IPS DF 6.9 (cell line): Measurements from ENCODE around the gene UCKL1.
"Not testable (repeated sequence)": the region's sequence is repeated elsewhere in the genome, so short reads cannot be mapped to it uniquely, and the experiment has no call there.

Experiments
- DNase-seq: peaks from one replicate; pipeline ENCODE4 v3.0.0-alpha.2; 2013; ENCODE audit warnings: low read depth, low spot score
- H3K27ac ChIP-seq: one replicate; pipeline ENCODE4 v1.5.1; 2013; ENCODE audit warnings: low read length, control low read depth
- H3K27me3 ChIP-seq: 2 replicates; pipeline ENCODE4 v1.6.1; 2013; ENCODE audit warnings: mild to moderate bottlenecking, low read length; ENCODE audit not compliant: control insufficient read depth, insufficient read depth
- H3K36me3 ChIP-seq: 2 replicates; pipeline ENCODE4 v1.6.1; 2013; ENCODE audit warnings: low read length; ENCODE audit not compliant: control insufficient read depth, insufficient read depth
- H3K4me1 ChIP-seq: 2 replicates; pipeline ENCODE4 v1.6.1; 2013; ENCODE audit warnings: low read length; ENCODE audit not compliant: control insufficient read depth, insufficient read depth
- H3K4me3 ChIP-seq: 2 replicates; pipeline ENCODE4 v1.5.1; 2013; ENCODE audit warnings: mild to moderate bottlenecking, low read length
- H3K9me3 ChIP-seq: 2 replicates; pipeline ENCODE4 v1.6.1; 2013; ENCODE audit warnings: low read length, inconsistent platforms; ENCODE audit not compliant: control insufficient read depth, insufficient read depth
- WGBS: extraction: QIAGEN DNeasy Blood & Tissue Kit; methylation state at CpG from one replicate; pipeline ENCODE4 v1.1.7; 2013; ENCODE audit warnings: mixed read lengths, missing lambda C conversion rate; ENCODE audit not compliant: insufficient read length, insufficient coverage; 5-methylcytosine and 5-hydroxymethylcytosine counted together

The UCKL1 gene

DNA sequence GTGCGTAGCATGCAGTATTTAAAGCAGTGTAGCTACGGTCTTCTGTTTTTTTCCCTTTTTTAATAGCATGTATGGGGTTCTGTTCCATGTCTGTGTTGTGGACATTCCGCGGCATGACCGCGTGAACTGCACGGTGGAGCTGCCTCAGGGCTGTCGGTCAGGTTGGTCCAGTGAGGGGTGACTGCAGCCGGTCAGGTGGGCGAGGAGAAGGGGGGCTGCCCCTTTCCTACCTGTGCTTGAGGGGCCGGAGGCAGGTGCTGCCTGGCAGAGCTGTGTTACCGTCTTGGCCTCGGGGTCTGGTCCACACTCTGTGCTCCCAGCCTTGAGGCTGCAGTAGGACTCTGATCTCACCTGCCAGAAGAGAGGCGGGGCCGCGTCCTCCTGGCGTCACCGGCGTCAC is 24.5 kb downstream of the UCKL1 start:
- Histone ChIP-seq H3K4me1 (no peaks in the 10 kb centered on the region), H3K4me3 (no peak overlapping the region), H3K9me3 (no peaks in the 10 kb centered on the region), H3K27ac (no peak overlapping the region), H3K27me3 (no peaks in the 10 kb centered on the region), H3K36me3 (peaks cover 30% of the 10 kb centered on the region)
- WGBS: no CpG with 5 or more reads among the region's 19 CpGs
- DNase-seq: no peak

GRCh38 chr20:63930971-63931553 is 25.2 kb downstream of the UCKL1 start:
- peaks cover 35% of the 10 kb centered on the region for H3K36me3 ChIP-seq
- no CpG with 5 or more reads among the region's 37 CpGs for WGBS

GRCh38 chr20:63929473-63929883 is 26.7 kb downstream of the UCKL1 start:
- not testable (repeated sequence) for H3K4me1 ChIP-seq, H3K27ac ChIP-seq, H3K9me3 ChIP-seq, H3K27me3 ChIP-seq, H3K4me3 ChIP-seq, DNase-seq
- WGBS: no CpG with 5 or more reads among the region's 31 CpGs
- peaks cover 32% of the 10 kb centered on the region for H3K36me3 ChIP-seq

More at GRCh38 chr20:63930971-63931553, 25.2 kb downstream of the UCKL1 start:
- H3K4me1 ChIP-seq: no peaks in the 10 kb centered on the region
- H3K9me3 ChIP-seq: no peaks in the 10 kb centered on the region
- DNase-seq: no peak
- H3K4me3 ChIP-seq: no peak overlapping the region
- no peak overlapping the region for H3K27ac ChIP-seq
- H3K27me3 ChIP-seq: no peaks in the 10 kb centered on the region

DNA sequence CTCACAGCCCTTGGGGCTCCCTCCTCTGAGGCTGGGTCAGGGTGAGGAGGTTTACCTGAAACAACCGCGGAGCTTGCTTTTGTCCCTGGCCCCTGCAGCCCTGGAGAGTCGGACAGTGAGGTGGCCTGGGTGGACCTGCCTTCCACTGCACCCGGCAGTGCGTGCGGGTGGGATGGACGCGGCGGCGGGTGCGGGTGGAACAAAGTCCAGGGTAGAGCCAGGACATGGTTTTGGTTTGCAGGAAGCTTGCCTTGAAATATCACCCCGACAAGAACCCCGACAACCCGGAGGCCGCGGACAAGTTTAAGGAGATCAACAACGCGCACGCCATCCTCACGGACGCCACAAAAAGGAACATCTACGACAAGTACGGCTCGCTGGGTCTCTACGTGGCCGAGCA is 27.1 kb downstream of the UCKL1 start:
- Histone ChIP-seq H3K4me1 (no peaks in the 10 kb centered on the region), H3K4me3 (no peak overlapping the region), H3K9me3 (no peaks in the 10 kb centered on the region), H3K27me3 (no peaks in the 10 kb centered on the region), H3K27ac (no peak overlapping the region), H3K36me3 (peaks cover 32% of the 10 kb centered on the region)
- no peak for DNase-seq
- no CpG with 5 or more reads among the region's 26 CpGs for WGBS

DNA sequence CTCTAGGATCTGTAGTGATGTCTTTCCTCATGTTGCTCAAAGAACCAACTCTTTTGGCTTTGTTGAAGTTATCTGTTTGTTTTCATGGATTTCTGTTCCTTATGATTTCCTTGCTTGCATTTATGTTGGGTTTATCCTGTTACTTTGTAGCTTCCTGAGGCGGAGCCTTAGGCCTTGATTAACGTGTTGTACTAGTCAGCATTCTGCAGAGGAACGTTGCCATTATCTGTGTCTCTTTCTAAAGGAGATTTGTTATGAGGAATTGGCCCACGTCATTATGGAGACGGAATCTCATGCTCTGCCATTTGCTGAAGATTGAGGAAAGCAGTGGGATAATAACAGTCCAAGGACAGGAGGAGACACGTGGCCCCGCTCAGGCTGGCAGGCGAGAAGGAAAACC is 29.9 kb downstream of the UCKL1 start:
- DNase-seq: no peak
- H3K4me1 ChIP-seq: no peaks in the 10 kb centered on the region
- no peaks in the 10 kb centered on the region for H3K9me3 ChIP-seq
- H3K27ac ChIP-seq: no peak overlapping the region
- H3K27me3 ChIP-seq: no peaks in the 10 kb centered on the region
- H3K36me3 ChIP-seq: peaks cover 23% of the 10 kb centered on the region
- no CpG with 5 or more reads among the region's 8 CpGs for WGBS
- H3K4me3 ChIP-seq: no peak overlapping the region

DNA sequence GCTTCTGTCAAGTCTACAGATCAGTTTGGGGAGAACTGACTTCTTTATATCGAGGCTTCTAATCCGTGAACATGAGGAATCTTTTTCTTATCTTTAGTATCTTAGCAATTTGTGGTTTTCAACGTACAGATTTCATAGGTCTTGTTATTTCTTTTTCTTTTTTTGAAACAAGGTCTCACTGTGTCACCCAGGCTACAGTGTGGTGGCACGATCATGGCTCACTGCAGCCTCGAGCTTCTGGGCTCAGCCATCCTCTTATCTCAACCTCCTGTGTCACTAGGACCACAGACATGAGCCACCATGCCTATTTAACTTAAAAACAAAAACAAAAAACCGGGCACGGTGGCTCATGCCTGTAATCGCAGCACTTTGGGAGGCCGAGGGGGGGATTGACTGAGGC is 32.0 kb downstream of the UCKL1 start:
- peaks cover 14% of the 10 kb centered on the region; the same call in 1 of the 2 replicates for H3K36me3 ChIP-seq
- DNase-seq: no peak
- no peaks in the 10 kb centered on the region for H3K9me3 ChIP-seq
- WGBS: no CpG with 5 or more reads among the region's 9 CpGs
- H3K4me1 ChIP-seq: no peaks in the 10 kb centered on the region
- H3K4me3 ChIP-seq: no peak overlapping the region
- no peak overlapping the region for H3K27ac ChIP-seq
- H3K27me3 ChIP-seq: no peaks in the 10 kb centered on the region

DNA sequence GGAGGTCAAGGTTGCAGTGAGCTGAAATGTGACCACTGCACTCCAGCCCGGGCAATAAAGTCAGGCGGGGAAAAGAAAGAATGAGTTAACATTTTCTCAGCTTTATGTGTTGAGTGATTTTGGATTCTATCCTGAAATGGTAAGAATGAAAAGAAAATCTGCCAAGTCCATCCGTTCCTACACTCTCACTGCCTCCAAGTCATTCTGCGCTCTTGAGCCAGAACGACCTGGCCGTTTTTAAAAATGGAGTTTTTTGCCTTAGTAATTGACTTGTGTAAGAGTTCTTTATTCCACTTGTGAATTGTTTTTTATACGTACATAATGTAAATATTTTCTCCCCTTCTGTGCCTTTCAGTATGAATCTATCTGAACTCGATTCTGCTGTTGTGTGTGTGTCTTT is 32.6 kb downstream of the UCKL1 start:
- Histone ChIP-seq H3K27ac (no peak overlapping the region), H3K4me3 (no peak overlapping the region), H3K27me3 (no peaks in the 10 kb centered on the region), H3K36me3 (peaks cover 10% of the 10 kb centered on the region; the same call in 1 of the 2 replicates), H3K9me3 (no peaks in the 10 kb centered on the region), H3K4me1 (no peaks in the 10 kb centered on the region)
- no CpG with 5 or more reads among the region's 8 CpGs for WGBS
- no peak for DNase-seq

DNA sequence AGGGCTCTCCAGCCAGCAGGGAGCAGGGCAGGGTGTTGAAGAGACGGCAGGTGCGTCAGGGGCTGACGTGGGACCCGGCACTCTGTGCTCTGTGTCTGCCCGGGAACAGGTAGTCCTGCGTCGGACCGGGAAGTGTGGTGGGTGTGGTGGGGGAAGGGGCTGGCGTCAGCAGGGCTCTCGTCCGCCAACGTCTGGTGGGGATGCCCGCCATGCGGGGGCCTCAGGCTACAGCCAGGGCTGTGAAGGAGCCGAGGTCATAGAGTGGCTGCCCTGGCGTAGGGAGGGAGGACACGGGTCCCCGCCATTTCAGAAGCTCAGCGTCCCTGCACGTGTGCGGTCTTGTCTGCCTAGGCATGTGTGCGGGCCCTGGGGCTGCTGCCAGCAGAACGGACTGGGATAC is 36.0 kb downstream of the UCKL1 start:
- Histone ChIP-seq H3K27ac (no peak overlapping the region), H3K4me1 (no peaks in the 10 kb centered on the region), H3K9me3 (no peaks in the 10 kb centered on the region), H3K27me3 (no peaks in the 10 kb centered on the region), H3K4me3 (no peak overlapping the region), H3K36me3 (no peaks in the 10 kb centered on the region)
- no peak for DNase-seq
- no CpG with 5 or more reads among the region's 23 CpGs for WGBS

- Histone ChIP-seq H3K4me1 (no peaks in the 10 kb centered on the region), H3K36me3 (no peaks in the 10 kb centered on the region), H3K4me3 (no peak overlapping the region), H3K27ac (no peak overlapping the region), H3K9me3 (no peaks in the 10 kb centered on the region), H3K27me3 (no peaks in the 10 kb centered on the region)
- DNase-seq: no peak
- WGBS: no CpG with 5 or more reads among the region's 19 CpGs
These were observed 37.1 kb downstream of the UCKL1 start for GRCh38 chr20:63919130-63919529.

- Histone ChIP-seq H3K4me3 (no peak overlapping the region), H3K27ac (no peak overlapping the region), H3K4me1 (no peaks in the 10 kb centered on the region), H3K27me3 (no peaks in the 10 kb centered on the region), H3K36me3 (no peaks in the 10 kb centered on the region), H3K9me3 (no peaks in the 10 kb centered on the region)
- no peak for DNase-seq
- no CpG with 5 or more reads among the region's 11 CpGs for WGBS
These were observed 38.4 kb downstream of the UCKL1 start for GRCh38 chr20:63917811-63918210.

DNA sequence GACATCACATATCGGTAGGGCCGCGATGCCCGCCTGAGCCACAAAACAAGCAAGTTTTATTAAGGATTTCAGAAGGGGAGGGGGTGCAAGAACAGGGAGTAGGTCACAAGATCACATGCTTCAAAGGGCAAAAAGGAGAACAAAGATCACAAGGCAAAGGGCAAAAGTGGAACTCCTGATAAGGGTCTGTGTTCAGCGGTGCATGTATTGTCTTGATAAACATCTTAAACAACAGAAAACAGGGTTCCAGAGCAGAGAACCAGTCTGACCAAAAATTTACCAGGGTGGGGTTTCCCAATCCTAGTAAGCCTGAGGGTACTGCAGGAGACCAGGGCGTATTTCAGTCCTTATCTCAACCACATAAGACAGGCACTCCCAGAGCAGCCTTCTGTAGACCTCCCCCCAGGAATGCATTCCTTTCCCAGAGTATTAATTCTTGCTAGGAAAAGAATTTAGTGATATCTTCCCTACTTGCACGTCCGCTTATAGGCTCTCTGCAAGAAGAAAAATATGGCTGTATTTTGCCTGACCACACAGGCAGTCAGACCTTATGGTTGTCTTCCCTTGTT is 39.8 kb downstream of the UCKL1 start:
- not testable (repeated sequence) for H3K9me3 ChIP-seq, DNase-seq, H3K4me1 ChIP-seq, H3K36me3 ChIP-seq, H3K4me3 ChIP-seq, H3K27me3 ChIP-seq, H3K27ac ChIP-seq
- no CpG with 5 or more reads among the region's 8 CpGs for WGBS
